NCI-H2107 treated with DMSO at 0.1 percent for 48 hours (cell line): ENCODE data around the gene CDC42EP1.
"Not testable (repeated sequence)": the region's sequence is repeated elsewhere in the genome, so short reads cannot be mapped to it uniquely, and the experiment has no call there.

Experiments used
- DNase-seq: peaks from one replicate; lab custom pipeline; 2025; ENCODE audit not compliant: unreplicated experiment; lab: John Stamatoyannopoulos, UW

CDC42EP1 gene

GRCh38 chr22:37609240-37610152, 49.2 kb downstream of the CDC42EP1 start:
- no peak for DNase-seq

GRCh38 chr22:37610153-37610475, 49.8 kb downstream of the CDC42EP1 start:
- DNase-seq, result not testable (repeated sequence)

- no peak for DNase-seq
Observed at GRCh38 chr22:37610480-37611129, 50.3 kb downstream of the CDC42EP1 start.

GRCh38 chr22:37611207-37611606, 50.9 kb downstream of the CDC42EP1 start:
- no peak for DNase-seq

- no peak for DNase-seq
Observed at GRCh38 chr22:37616201-37617083, 56.2 kb downstream of the CDC42EP1 start.

GRCh38 chr22:37617431-37617830, 57.2 kb downstream of the CDC42EP1 start:
- no peak for DNase-seq

GRCh38 chr22:37618072-37618656, 57.9 kb downstream of the CDC42EP1 start:
- DNase-seq, result no peak

GRCh38 chr22:37618674-37619073, 58.4 kb downstream of the CDC42EP1 start:
- no peak for DNase-seq
